GM19438 (cell line): Measurements from ENCODE around the gene HDGFL1.

Experiments
- ATAC-seq: cut with Tn5 transposase; IDR thresholded peaks from one replicate; pipeline ENCODE4 v1.9.1; 2021; ENCODE audit warnings: low read depth; ENCODE audit not compliant: unreplicated experiment

The HDGFL1 gene

DNA sequence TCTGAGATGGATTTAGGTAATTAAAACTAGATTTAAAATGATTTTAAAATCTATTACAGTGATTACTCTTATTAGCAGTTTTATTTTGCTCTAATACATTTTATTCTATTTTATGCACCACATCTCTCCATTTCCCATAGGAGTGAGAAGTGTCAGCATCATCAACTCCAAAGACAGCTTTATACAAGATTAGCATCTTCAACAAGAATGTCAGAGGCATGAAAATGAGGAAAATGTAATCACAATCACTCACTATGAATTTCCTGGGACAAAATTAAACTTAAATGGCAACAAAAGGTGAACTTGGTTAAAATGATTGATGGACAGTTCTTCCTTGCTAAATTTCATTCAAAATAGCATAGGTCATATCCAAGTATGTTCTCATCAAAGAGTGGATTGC, 19.8 kb downstream of the HDGFL1 start:
- ATAC-seq, result no peak

DNA sequence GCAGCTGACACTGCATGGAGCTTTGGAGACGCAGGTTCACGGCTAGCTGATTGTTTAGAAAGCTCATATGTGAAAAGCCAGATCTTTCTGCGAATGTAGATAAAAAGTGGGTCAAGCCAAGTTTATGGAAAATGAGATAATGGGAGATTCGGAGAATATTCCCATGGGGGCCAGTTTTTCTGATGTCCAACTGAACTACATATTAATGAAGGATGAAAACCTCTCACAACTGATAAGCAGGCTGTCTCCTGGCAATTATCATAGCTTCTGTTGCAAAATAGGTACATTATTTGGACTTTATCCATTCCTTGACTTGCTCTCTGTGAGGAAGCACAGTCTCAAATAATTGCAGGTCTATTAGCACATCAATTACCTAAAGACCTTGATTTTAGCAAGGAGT, 21.1 kb downstream of the HDGFL1 start:
- ATAC-seq, result no peak

DNA sequence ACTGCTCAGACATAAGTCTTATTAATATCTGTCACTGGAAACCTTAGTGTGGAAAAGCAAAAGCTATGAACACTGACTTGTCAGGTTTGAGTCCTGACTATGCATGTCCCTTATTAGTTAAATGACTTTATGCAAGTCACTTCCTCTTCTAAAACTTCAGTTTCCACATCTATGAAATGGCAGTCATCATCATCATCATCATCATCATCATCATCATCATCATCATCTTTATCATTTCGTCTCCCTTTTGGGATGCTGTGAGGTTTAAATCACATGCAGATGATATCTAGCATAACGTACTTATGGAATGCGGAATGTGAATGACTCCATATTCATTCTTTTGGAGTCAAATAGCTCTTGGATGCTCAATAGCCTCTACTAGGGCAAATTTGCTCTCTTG, 24.5 kb downstream of the HDGFL1 start:
- ATAC-seq, result no peak

DNA sequence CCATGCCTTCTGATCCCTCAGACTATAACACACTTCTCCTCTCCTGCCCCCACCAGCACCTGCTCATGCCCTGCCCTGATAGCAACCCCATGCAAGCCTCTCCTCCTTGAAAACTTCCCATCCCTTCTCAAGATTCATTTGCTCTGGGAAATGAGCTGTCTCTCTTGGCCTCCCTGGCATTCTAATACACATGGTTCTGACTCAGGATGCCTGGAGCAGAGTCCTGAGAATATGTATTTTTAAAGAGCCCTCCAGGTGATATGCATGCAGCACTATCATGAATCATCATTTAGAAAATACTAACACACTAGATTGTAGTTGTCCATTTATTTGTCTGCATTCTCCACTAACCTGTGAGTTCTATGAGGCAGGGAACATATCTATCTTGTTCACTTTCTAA, 26.6 kb downstream of the HDGFL1 start:
- ATAC-seq, result no peak

DNA sequence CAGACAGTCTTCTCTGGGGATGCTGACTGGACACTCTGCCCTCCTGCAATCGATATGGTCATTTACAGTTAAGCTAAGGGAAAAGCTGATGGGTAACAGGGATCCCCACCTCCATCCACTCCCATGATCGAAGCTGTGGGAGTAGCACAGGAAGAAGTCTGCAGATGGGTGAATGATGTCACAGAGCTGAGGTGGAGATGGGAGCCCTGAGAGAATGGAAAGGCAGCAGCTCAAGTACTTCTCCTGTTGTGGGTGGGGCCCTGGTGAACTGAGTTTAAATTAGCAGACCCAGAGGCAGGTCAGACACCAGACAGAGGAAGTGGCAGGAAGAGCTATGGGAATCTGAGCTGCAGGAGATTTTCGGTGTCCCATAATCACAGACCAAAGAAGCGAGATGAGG, 29.0 kb downstream of the HDGFL1 start:
- ATAC-seq, result no peak

DNA sequence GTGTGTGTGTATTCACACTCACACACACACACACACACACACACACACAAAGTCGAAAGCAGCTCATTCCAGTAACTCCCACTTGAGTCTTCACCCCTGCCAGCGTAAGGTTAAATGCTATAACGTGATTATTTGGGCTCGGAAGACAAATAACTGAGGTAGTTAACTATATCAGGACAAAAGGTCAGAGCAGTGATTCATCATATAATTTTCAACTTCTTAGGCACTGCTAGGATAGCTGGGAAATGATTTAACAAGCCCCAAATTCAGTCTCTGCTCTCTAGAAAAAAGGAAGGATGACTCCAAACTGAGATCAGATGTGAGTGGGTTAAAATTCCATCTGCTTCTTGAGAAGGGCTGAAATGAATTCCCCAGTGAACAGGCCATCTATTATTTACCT, 30.7 kb downstream of the HDGFL1 start:
- no peak for ATAC-seq

DNA sequence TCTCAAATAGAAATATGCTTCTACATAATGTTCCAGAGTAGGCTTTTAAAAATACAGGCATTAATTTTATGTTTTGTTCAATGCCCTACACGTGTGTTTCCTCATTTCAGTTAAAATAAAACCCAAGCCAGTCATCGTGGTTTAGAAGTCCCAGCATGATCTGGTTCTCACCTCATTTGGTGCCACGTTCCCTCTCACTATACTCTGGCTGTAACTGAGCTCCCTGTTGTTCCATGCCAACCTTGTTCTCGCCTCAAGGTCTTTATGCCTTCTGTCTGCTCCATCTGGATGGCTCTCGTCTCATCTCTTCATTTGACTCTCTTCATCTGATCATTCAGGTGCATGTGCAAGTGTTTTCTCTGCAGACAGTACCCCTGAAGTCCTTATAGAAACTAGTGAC, 32.6 kb downstream of the HDGFL1 start:
- no peak for ATAC-seq

DNA sequence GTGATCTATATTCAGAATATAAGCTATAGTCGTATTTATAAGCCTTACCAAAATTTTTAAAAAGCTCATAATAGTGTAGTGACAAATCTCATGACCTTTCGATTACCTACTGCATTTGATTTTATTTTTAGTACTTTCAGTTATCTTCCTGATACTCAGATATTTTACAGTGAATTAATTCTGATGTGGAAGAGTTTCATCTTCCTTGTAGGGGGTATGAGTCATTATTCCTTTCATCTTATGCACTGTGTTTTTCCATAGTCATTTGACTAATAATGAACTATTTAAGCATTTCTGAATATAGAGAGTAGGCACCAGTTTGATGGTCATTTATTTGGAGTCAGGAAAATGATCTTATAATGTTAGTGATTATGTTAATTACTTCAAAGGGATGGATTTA, 36.4 kb downstream of the HDGFL1 start:
- no peak for ATAC-seq

DNA sequence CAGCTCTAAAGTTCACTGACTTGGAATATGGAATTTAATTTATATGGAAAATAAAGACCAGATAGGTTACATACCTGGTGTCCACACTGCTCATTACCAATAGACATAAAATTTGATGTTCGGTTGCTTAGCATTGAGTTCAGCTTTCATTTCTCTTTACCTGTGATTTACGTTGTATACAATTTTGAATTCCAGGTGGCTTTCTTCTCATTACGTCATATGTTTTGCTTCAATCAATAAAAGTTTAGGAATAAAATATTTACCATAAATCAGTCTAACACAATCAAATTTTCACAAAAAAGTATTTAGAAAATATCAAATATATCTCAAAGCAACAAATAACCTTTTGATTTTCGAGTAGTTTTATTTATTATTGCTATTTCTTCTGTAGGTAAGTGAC, 40.8 kb downstream of the HDGFL1 start:
- ATAC-seq, result no peak

DNA sequence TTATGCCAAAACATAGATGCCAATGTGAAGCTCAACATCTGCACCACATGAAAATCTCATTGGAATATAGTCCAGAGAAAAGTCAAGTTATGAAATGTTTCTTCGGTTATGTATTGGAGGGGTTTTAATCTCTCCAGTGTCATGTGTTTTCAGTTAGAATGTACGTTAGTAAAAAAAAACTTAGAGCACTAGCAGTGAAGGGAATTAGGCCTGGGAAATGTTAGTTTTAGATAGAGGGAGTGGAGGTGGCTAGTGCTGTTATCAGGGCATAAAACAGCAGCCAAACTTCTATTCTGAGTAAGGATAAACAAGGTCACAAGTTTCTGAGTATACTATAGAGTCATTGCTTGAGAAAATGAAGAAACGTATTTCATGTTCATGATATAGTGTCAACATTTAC, 42.9 kb downstream of the HDGFL1 start:
- no peak for ATAC-seq

DNA sequence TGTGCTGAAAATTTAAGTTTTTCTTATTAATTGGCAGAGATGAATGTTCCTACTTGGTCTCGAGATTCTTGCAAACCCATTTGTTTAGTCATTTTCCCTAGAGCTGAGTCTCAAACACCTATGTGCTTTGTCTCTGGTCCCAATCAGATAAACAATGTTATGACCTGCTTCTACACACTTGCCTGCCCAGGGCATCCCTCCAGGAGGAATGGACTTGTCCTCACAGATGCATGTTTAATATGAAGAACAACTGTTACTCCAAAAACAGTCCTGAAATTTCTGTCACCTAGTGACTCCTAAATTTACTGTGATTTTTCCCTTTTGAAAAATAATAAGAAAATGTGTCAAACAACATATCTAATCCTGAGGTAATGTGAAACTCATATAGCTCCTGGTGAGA, 43.7 kb downstream of the HDGFL1 start:
- ATAC-seq, result no peak

DNA sequence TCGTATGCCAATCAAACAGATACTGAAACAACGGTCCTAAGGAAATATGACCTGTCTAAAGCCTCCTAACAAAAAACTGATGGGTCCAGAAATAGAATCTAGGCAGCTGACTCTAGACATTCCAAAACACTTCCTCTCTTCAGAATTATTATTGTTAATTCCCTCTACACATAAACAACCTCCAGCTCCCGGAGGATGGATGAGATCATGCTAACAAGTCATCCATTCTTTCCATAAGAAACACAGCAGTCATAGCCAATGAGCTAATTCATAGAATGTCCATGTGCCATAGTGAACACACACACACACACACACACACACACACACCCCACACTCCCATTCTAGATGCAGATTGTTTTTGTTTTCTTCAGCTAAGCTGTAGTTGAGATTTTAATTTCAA, 44.3 kb downstream of the HDGFL1 start:
- no peak for ATAC-seq

DNA sequence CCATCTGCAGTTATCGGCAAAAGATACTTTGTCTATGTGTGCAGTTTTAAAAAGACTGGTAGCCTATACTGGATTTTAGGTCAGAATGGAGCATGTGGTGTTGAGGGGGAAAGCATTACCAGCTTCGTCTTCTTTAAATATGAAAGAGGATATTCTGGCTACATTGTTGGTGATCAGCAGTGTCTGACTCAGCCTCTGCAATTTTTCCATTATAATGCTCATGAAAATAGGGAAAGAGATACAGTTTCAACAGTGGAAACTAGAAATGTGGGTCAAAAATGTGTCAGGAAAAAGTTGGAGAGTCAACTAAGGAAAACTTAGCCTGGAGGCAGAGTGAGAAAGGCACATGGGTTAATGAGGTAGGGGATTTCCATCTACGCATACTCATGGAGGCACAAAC, 45.2 kb downstream of the HDGFL1 start:
- ATAC-seq, result no peak

DNA sequence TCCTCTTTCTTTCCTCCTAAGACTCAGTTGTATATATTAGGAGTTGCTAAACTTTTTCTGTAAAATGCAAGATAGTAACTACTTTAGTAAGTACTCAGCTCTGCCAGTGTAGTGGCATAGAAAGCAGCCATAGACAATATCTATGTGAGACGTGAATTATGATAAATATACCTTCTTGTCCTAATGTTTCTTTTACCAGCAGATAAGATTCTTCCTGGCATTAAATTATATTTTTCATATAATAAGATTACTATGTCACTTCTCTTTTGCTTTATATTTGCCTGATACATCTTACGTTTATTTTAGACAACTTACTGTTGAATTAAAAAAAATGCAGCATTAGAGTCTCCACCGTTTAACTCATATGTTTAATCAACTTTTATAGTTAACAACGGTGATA, 51.7 kb downstream of the HDGFL1 start:
- ATAC-seq, result no peak
